Spleen (tissue), 7 donors: Measurements from ENCODE around the gene PTPRA.

Experiments used
- POLR2AphosphoS5 ChIP-seq, 3 donors: sonication (generic); formaldehyde crosslinking; IDR thresholded peaks; one replicate each; pipeline ENCODE4 v1.5.1; 2017; ENCODE audit warnings: antibody characterized with exemption in 3 of 3
- TF ChIP-seq, protein P1 (sequence below), 11 experiments: fragments of 200-600 bp in 7 of 11; fragments of 450-650 bp in 4 of 11; sonication (generic) in 4 of 11; IDR thresholded peaks in 8 of 11; conservative IDR thresholded peaks in 3 of 11; 1 replicate in 7 of 11; 2 replicates in 4 of 11; pipeline versions ENCODE4 v1.4.0 to v1.8.0; 2016 to 2021; ENCODE audit warnings: antibody characterized with exemption in 11 of 11, inconsistent platforms in 4 of 11, mild to moderate bottlenecking in 1 of 11
- donor health status: DM: no; HTN: no; CAD: no; lungs with moderate emphysema.
- donor health status: DM: no; HTN: no; CAD: no.
- donor health status: DM: no; HTN: no; CAD: no.

- no peak for TF ChIP-seq POLR2AphosphoS5 (IDR thresholded peaks at IDR 0.05)
- TF ChIP-seq, protein P1, sequence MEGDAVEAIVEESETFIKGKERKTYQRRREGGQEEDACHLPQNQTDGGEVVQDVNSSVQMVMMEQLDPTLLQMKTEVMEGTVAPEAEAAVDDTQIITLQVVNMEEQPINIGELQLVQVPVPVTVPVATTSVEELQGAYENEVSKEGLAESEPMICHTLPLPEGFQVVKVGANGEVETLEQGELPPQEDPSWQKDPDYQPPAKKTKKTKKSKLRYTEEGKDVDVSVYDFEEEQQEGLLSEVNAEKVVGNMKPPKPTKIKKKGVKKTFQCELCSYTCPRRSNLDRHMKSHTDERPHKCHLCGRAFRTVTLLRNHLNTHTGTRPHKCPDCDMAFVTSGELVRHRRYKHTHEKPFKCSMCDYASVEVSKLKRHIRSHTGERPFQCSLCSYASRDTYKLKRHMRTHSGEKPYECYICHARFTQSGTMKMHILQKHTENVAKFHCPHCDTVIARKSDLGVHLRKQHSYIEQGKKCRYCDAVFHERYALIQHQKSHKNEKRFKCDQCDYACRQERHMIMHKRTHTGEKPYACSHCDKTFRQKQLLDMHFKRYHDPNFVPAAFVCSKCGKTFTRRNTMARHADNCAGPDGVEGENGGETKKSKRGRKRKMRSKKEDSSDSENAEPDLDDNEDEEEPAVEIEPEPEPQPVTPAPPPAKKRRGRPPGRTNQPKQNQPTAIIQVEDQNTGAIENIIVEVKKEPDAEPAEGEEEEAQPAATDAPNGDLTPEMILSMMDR (IDR thresholded peaks at IDR 0.05 in 8 of 11, conservative IDR thresholded peaks at IDR 0.05 in 3 of 11): no peak
Measured at GRCh38 chr20:2894221-2894620, 20.9 kb downstream of the PTPRA start.
